Activated T-helper 1 cell treated with anti-CD3 and anti-CD28 coated beads, Interleukin-12 subunit alpha, Interleukin-12 subunit beta, Interleukin-2, Interleukin-4 antibody, amounts not matched to agents 30 ng/mL and 10 ng/mL and 1 ng/mL, durations not matched to agents 14 hours and 24 hours and 36 hours (primary cell): ENCODE data around the gene HRG. TPM values are rescaled to one million over a fixed set of nuclear protein-coding genes. Genes with fewer than 3 reads are reported as not detected.
A peak's percentile ranks its signal among the peaks of the same experiment; 100 is the strongest.
"Not testable (repeated sequence)": the region's sequence is repeated elsewhere in the genome, so short reads cannot be mapped to it uniquely, and the experiment has no call there.

Experiments
- DNase-seq: peaks from one replicate; pipeline ENCODE4 v3.0.0; 2021; ENCODE audit warnings: low spot score
- H3K27ac Mint-ChIP-seq: one replicate; pipeline ENCODE4 v1.8.0; 2021; ENCODE audit warnings: mild to moderate bottlenecking, mixed read lengths
- H3K27me3 Mint-ChIP-seq: one replicate; pipeline ENCODE4 v1.8.0; 2022; ENCODE audit warnings: mild to moderate bottlenecking, moderate library complexity, mixed read lengths; ENCODE audit not compliant: insufficient read depth
- H3K36me3 Mint-ChIP-seq: one replicate; pipeline ENCODE4 v1.8.0; 2021; ENCODE audit warnings: low read depth, mixed read lengths
- H3K4me1 Mint-ChIP-seq: one replicate; pipeline ENCODE4 v1.8.0; 2021; ENCODE audit warnings: low read depth, mixed read lengths
- H3K4me3 Mint-ChIP-seq: one replicate; pipeline ENCODE4 v1.8.0; 2021; ENCODE audit warnings: mild to moderate bottlenecking, moderate library complexity, mixed read lengths
- H3K9me3 Mint-ChIP-seq: one replicate; pipeline ENCODE4 v1.8.0; 2021; ENCODE audit warnings: mixed read lengths
- intact Hi-C: fragments of 100-400 bp; cut with micrococcal nuclease; formaldehyde crosslinking; loops from one replicate; pipeline ENCODE4 v1.15.1; 2024
- total RNA-seq: library from RNA; stranded (reverse); gene quantifications from 2 replicates; pipeline ENCODE4 v1.2.3, GENCODE V29; 2022

HRG gene
- total RNA-seq, 1 donor from 2014 or later: not detected

DNA sequence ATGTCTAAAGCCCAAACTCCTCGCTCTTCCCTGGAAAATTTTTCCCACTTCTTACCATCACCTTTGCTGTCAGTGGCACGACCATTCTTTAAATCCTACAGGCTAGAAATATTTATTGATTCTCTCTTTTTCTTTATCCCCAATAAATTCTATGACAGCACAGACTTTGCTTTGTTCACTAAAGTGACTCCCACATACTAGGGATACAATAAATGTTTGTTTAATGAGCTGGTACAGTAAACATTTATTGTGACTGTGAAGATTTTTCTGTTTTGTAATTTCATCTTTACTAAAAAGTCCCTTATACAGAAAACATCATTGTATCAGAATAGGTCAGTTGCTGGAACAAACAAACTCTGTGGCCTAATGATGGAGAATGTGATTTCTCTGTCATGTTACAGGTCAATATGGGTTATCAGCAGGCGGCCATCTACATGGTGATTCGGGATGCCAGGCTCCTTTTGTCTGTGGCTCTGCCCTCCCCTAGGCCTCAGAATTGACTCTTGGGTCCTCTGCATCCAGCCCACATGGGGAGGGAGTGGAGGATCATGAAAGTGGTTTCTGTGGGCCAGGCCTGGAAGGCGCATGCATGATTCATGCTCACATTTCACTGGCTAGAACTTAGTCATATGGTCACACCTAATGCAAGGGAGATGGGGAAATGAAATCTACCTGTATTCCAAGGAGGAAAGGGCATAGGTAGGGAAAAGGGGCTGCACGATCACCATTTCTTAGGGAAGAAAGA lies 28.6 kb downstream of the HRG start:
- no peaks in the 10 kb centered on the region for H3K4me1 Mint-ChIP-seq
- DNase-seq: no peak
- intact Hi-C loops: no loop called here

DNA sequence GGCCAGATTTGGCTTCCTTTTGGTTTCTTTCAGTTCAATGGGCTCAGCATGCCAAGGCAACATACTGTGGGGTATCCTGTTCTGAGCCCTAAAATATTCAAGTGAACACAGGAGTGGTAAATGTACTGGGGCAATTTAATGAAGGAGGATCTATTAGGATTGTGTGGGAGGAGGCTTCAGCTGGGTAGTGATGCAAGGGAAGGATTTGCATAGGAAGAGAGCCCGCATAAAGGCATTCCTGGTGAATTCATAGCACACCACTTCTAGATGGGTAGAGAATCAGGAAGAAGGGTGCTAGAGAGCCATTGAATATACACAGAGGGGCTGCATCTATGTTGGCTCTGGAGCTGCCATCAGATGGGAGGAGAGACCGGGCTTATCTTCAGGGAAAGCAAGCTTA lies 30.7 kb downstream of the HRG start:
- H3K4me3 Mint-ChIP-seq: no peak overlapping the region
- no peaks in the 10 kb centered on the region for H3K9me3 Mint-ChIP-seq
- no peak for DNase-seq
- H3K27ac Mint-ChIP-seq: no peak overlapping the region
- no peaks in the 10 kb centered on the region for H3K36me3 Mint-ChIP-seq
- H3K4me1 Mint-ChIP-seq: peaks cover 6% of the 10 kb centered on the region
- intact Hi-C loops: no loop called here
- H3K27me3 Mint-ChIP-seq: peaks cover 17% of the 10 kb centered on the region

More for the DNA sequence above, 28.6 kb downstream of the HRG start:
- Mint-ChIP-seq H3K36me3 (no peaks in the 10 kb centered on the region), H3K27ac (no peak overlapping the region), H3K4me3 (no peak overlapping the region), H3K27me3 (peaks cover 27% of the 10 kb centered on the region), H3K9me3 (no peaks in the 10 kb centered on the region)

GRCh38 chr3:186697510-186697909 lies 31.7 kb downstream of the HRG start:
- intact Hi-C loops: no loop called here
- DNase-seq: no peak
- Mint-ChIP-seq H3K4me1 (peaks cover 6% of the 10 kb centered on the region), H3K36me3 (no peaks in the 10 kb centered on the region), H3K27ac (no peak overlapping the region), H3K9me3 (no peaks in the 10 kb centered on the region), H3K4me3 (no peak overlapping the region), H3K27me3 (peaks cover 11% of the 10 kb centered on the region)

DNA sequence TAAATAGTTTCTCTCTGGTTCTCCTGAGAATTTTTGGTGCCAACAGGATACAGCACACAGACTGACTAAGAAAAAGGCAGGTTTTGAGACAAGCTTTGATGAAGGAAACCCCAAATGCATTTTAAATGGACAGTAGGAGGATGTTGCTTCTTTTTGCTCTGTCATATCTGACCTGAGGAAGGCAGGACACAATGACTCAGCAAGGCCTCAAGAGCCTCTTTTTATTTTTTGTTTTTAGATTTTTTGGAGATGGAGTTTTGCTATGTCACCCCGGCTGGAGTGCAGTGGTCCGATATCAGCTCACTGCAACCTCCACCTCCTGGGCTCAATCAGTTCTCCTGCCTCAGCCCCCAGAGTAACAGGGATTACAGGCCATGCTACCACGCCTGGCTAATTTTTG lies 34.5 kb downstream of the HRG start:
- Mint-ChIP-seq H3K27me3 (peaks cover 14% of the 10 kb centered on the region), H3K36me3 (no peaks in the 10 kb centered on the region), H3K9me3 (no peaks in the 10 kb centered on the region), H3K4me1 (peaks cover 6% of the 10 kb centered on the region), H3K27ac (no peak overlapping the region), H3K4me3 (no peak overlapping the region)
- intact Hi-C loops: no loop called here
- DNase-seq: no peak

DNA sequence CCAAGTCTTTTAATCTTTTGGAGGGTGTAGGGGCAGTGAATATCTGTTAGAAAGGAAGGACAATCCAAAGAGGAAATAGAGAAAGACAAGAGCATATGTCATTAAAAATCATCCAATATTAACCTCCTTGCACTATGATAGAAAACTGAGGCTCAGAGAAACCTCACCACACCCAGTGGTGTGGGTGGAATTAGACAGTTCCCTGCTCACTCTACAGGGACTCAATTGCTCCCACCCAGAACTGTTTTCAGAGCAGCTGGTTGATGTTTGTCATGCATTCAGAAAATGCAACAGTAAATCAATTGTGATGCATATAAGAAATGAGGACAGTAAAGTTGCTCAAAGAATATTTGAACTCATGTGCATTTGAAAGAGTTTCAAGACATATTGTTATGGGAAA lies 36.6 kb downstream of the HRG start:
- H3K9me3 Mint-ChIP-seq, H3K4me3 Mint-ChIP-seq, DNase-seq, intact Hi-C loops, H3K27ac Mint-ChIP-seq, H3K36me3 Mint-ChIP-seq: not testable (repeated sequence)
- peaks cover 19% of the 10 kb centered on the region for H3K27me3 Mint-ChIP-seq
- H3K4me1 Mint-ChIP-seq: peaks cover 17% of the 10 kb centered on the region

- Mint-ChIP-seq H3K36me3 (no peaks in the 10 kb centered on the region), H3K4me3 (no peak overlapping the region)
Observed at GRCh38 chr3:186705882-186706780, 40.3 kb downstream of the HRG start.

DNA sequence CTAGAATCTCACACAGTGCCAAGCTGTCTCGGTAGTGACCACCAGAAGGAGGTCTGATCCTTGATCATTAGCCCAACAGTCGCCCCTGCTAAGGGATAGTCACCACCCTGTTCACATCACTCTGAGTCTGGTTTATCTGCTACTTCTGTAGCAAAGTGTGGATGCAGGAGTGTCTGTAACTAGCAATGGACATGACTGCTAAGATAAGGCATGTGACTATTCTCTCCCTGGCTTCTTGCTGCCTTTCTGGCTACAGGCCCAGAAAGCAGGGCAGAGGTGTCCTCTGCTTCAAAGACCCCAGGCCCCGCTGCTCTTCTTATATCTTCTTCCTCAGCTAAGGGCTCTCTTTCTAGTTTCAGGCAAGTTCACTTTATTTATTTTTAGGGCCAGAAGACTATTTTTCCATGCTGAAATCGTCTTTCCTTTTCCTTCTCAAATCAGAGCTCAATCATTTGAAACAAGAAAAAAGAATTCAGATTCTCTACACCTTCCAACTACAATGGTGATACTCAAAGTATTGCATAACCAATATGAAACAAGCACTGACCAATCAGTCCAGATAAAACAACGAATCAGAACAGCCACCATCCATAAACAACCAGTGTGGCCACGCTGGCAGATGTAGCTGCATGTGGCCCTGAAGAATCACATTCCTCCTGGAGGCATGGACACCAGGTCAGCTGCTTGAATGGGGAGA lies 43.3 kb downstream of the HRG start:
- H3K27ac Mint-ChIP-seq: no peak overlapping the region
- H3K9me3 Mint-ChIP-seq: no peaks in the 10 kb centered on the region
- intact Hi-C loops: loop anchor here (5.0 kb wide), 1 partner anchor 67 kb away; the partner anchor contains the start of gene FETUB
- no peak overlapping the region for H3K4me3 Mint-ChIP-seq
- no peaks in the 10 kb centered on the region for H3K36me3 Mint-ChIP-seq
- no peak for DNase-seq
- H3K4me1 Mint-ChIP-seq: peaks cover 11% of the 10 kb centered on the region
- H3K27me3 Mint-ChIP-seq: peaks cover 37% of the 10 kb centered on the region

More at GRCh38 chr3:186705882-186706780, 40.3 kb downstream of the HRG start:
- Mint-ChIP-seq H3K9me3 (no peaks in the 10 kb centered on the region), H3K4me1 (peaks cover 11% of the 10 kb centered on the region), H3K27ac (peak overlapping the region; percentile 15), H3K27me3 (peaks cover 32% of the 10 kb centered on the region)
- intact Hi-C loops: loop anchor here (5.0 kb wide), 1 partner anchor 64 kb away; the partner anchor contains the start of gene FETUB
- peak; percentile 48 for DNase-seq

DNA sequence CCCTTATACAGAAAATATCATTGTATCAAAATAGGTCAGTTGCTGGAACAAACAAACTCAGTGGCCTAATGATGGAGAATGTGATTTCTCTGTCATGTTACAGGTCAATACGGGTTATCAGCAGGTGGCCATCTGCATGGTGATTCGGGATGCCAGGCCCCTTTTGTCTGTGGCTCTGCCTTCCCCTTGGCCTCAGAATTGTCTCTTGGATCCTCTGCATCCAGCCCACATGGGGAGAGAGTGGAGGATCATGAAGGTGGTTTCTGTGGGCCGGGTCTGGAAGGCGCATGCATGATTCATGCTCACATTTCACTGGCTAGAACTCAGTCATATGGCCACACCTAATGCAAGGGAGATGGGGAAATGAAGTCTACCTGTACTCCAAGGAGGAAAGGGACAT lies 44.9 kb downstream of the HRG start:
- peaks cover 10% of the 10 kb centered on the region for H3K4me1 Mint-ChIP-seq
- H3K27ac Mint-ChIP-seq, H3K36me3 Mint-ChIP-seq, H3K9me3 Mint-ChIP-seq, intact Hi-C loops, H3K4me3 Mint-ChIP-seq, DNase-seq: not testable (repeated sequence)
- peaks cover 36% of the 10 kb centered on the region for H3K27me3 Mint-ChIP-seq

GRCh38 chr3:186713499-186713898 lies 47.7 kb downstream of the HRG start:
- Mint-ChIP-seq H3K4me3 (no peak overlapping the region), H3K4me1 (peaks cover 2% of the 10 kb centered on the region)
- intact Hi-C loops: no loop called here

DNA sequence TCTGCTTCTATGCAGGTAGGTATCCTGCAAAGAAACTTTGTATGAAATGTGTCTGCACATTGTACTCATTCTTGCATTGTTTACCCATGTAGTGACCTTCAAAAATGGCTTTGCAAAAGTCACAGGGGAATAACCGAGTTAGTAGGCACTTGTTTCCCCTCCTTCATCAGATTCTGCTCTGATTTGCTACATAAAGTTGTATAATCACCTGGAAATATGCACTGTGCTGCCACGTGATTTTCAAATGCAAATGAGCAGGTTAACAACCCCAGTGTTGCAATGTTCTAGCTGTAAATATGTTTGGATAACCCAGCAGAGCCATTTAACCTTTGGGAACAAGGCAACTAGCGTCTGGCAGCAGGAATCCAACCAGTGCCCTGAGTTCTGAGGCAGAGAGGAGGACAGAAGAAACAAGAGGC lies 51.2 kb downstream of the HRG start, which contains the start of gene KNG1:
Gene KNG1 (plus strand): TSS at position 321 of the 419 bp plus-strand sequence. CDS start 184 bp downstream, outside the sequence.
- Mint-ChIP-seq H3K4me3 (no peak within 1 kb of the TSS), H3K9me3 (peaks cover 4% of the 10 kb centered on the region), H3K4me1 (peaks cover 4% of the 10 kb centered on the region), H3K27me3 (peaks cover 14% of the 10 kb centered on the region), H3K36me3 (no peaks in the 10 kb centered on the region), H3K27ac (no peak within 1 kb of the TSS)
- no peak for DNase-seq
- intact Hi-C loops: no loop called here

More at GRCh38 chr3:186713499-186713898, 47.7 kb downstream of the HRG start:
- H3K36me3 Mint-ChIP-seq: no peaks in the 10 kb centered on the region
- peaks cover 2% of the 10 kb centered on the region for H3K9me3 Mint-ChIP-seq
- H3K27ac Mint-ChIP-seq: no peak overlapping the region
- no peak for DNase-seq
- H3K27me3 Mint-ChIP-seq: peaks cover 22% of the 10 kb centered on the region

GRCh38 chr3:186719945-186720739 lies 54.3 kb downstream of the HRG start:
- DNase-seq: no peak
- peaks cover 4% of the 10 kb centered on the region for H3K4me1 Mint-ChIP-seq
- H3K9me3 Mint-ChIP-seq: peaks cover 4% of the 10 kb centered on the region
- intact Hi-C loops: no loop called here
- no peak overlapping the region for H3K4me3 Mint-ChIP-seq
- H3K27me3 Mint-ChIP-seq: peaks cover 3% of the 10 kb centered on the region
- no peak overlapping the region for H3K27ac Mint-ChIP-seq
- H3K36me3 Mint-ChIP-seq: no peaks in the 10 kb centered on the region

DNA sequence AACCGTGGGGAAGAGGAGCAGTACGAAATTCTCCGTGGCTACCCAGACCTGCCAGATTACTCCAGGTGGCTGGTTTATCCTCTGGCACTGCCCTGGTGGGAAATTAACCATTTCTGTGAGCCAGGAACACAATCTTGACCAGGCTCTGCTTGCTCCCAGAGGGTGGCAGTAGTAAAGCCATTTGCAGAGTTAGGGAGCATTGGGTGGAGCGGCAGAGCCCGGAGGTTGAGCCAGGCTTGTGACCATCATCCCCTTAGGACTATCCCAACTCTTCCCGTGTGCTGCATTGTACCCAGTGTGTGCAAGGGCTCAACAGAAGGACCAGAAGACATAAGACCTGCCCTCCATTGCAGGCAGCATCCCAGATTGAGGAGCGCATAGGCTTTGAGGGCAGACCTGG lies 56.6 kb downstream of the HRG start:
- Mint-ChIP-seq H3K36me3 (no peaks in the 10 kb centered on the region), H3K27ac (no peak overlapping the region), H3K27me3 (peaks cover 3% of the 10 kb centered on the region), H3K4me3 (no peak overlapping the region), H3K9me3 (peaks cover 4% of the 10 kb centered on the region), H3K4me1 (peaks cover 4% of the 10 kb centered on the region)
- intact Hi-C loops: no loop called here
- DNase-seq: no peak
